ENCODE data around the gene TFF2.

DNA sequence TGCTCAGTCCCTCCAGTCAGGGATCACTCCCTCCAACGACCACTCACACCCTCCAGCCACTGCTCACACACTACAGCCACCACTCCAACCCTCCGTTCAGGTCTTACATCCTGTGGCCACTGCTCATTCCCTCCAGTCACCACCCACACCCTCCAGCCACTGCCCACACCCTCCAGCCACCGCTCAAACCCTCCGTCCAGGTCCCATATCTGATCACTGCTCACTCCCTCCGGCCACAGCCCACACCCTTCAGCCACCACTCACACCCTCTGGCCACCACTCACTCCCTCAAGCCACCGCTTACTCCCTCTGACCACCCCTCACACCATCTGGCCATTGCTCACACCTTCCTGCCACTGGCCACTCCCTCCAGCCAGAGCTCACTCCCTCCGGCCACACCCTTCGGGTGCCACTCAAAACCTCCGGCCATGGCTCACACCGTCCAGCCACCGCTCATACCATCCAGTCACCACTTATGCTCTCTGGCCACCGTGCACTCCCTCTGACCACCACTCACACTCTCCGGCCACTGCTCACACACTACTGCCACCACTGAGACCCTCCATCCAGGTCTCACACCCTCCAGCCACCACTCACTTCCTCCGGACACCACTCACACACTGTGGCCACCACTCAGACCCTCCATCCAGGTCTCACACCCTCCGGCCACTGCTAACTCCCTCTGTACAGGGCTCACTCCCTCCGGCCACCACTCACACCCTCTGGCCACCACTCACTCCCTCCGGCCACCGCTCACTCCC is 20.3 kb upstream of the TFF2 start:
- TF ChIP-seq, protein P1, sequence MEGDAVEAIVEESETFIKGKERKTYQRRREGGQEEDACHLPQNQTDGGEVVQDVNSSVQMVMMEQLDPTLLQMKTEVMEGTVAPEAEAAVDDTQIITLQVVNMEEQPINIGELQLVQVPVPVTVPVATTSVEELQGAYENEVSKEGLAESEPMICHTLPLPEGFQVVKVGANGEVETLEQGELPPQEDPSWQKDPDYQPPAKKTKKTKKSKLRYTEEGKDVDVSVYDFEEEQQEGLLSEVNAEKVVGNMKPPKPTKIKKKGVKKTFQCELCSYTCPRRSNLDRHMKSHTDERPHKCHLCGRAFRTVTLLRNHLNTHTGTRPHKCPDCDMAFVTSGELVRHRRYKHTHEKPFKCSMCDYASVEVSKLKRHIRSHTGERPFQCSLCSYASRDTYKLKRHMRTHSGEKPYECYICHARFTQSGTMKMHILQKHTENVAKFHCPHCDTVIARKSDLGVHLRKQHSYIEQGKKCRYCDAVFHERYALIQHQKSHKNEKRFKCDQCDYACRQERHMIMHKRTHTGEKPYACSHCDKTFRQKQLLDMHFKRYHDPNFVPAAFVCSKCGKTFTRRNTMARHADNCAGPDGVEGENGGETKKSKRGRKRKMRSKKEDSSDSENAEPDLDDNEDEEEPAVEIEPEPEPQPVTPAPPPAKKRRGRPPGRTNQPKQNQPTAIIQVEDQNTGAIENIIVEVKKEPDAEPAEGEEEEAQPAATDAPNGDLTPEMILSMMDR (IDR thresholded peaks at IDR 0.05; ENCODE audit: low read depth, low read length) = no peak
- TF ChIP-seq EZH2phosphoT487 (IDR thresholded peaks at IDR 0.05; ENCODE audit: low read depth) = no peak
